ENCODE results near the gene NRG4. TPM values are rescaled to one million over a fixed set of nuclear protein-coding genes. Genes with fewer than 3 reads are reported as not detected.
"Not testable (repeated sequence)": the region's sequence is repeated elsewhere in the genome, so short reads cannot be mapped to it uniquely, and the experiment has no call there.

The NRG4 gene
- total RNA-seq, 1 donor from 2014 or later = 0.36 TPM

- no peaks in the 10 kb centered on the region for H3K4me1 Mint-ChIP-seq
- Histone ChIP-seq H3K79me2 (ENCODE audit: low read depth) (no peaks in the 10 kb centered on the region), H3K9me3 (ENCODE audit: low read depth) (no peaks in the 10 kb centered on the region), H3K9ac (no peak overlapping the region), H4K20me1 (ENCODE audit: low read depth) (no peaks in the 10 kb centered on the region), H3F3A (ENCODE audit: low read depth) (no peaks in the 10 kb centered on the region), H3K4me2 (no peak overlapping the region), H3K4me3 (no peak overlapping the region), H2AFZ (replicated peaks) (no peak overlapping the region), H3K36me3 (no peaks in the 10 kb centered on the region), H3K4me1 (no peaks in the 10 kb centered on the region), H3K27me3 (no peaks in the 10 kb centered on the region), H3K27ac (no peak overlapping the region)
- H3K4me3 Mint-ChIP-seq = no peak overlapping the region
- H3K27ac Mint-ChIP-seq = no peak overlapping the region
- H3K36me3 Mint-ChIP-seq = no peaks in the 10 kb centered on the region
- peaks cover under 1% of the 10 kb centered on the region for H3K27me3 Mint-ChIP-seq (ENCODE audit: insufficient read depth, low read depth)
- peaks cover 4% of the 10 kb centered on the region for H3K9me3 Mint-ChIP-seq
- TF ChIP-seq EZH2phosphoT487 (IDR thresholded peaks at IDR 0.05) (no peak), EZH2 (IDR thresholded peaks at IDR 0.05) (no peak)
- TF ChIP-seq, protein P1, sequence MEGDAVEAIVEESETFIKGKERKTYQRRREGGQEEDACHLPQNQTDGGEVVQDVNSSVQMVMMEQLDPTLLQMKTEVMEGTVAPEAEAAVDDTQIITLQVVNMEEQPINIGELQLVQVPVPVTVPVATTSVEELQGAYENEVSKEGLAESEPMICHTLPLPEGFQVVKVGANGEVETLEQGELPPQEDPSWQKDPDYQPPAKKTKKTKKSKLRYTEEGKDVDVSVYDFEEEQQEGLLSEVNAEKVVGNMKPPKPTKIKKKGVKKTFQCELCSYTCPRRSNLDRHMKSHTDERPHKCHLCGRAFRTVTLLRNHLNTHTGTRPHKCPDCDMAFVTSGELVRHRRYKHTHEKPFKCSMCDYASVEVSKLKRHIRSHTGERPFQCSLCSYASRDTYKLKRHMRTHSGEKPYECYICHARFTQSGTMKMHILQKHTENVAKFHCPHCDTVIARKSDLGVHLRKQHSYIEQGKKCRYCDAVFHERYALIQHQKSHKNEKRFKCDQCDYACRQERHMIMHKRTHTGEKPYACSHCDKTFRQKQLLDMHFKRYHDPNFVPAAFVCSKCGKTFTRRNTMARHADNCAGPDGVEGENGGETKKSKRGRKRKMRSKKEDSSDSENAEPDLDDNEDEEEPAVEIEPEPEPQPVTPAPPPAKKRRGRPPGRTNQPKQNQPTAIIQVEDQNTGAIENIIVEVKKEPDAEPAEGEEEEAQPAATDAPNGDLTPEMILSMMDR (IDR thresholded peaks at IDR 0.05) = no peak
- DNase-seq (ENCODE audit: low spot score) = no peak
Measured at GRCh38 chr15:75989875-75990274, 22.3 kb downstream of the NRG4 start.

GRCh38 chr15:75989045-75989444, 23.2 kb downstream of the NRG4 start:
- H3K27ac ChIP-seq = no peak overlapping the region
- no peak for TF ChIP-seq EZH2 (IDR thresholded peaks at IDR 0.05)
- no peak for TF ChIP-seq EZH2phosphoT487 (IDR thresholded peaks at IDR 0.05)
- TF ChIP-seq, protein P1 (IDR thresholded peaks at IDR 0.05) = no peak
- no peaks in the 10 kb centered on the region for H4K20me1 ChIP-seq (ENCODE audit: low read depth)
- no peaks in the 10 kb centered on the region for H3K4me1 ChIP-seq
- no peaks in the 10 kb centered on the region for H3F3A ChIP-seq (ENCODE audit: low read depth)
- H3K4me2 ChIP-seq = no peak overlapping the region
- H3K79me2 ChIP-seq (ENCODE audit: low read depth) = no peaks in the 10 kb centered on the region
- H3K9me3 ChIP-seq (ENCODE audit: low read depth) = no peaks in the 10 kb centered on the region
- H3K27me3 Mint-ChIP-seq (ENCODE audit: insufficient read depth, low read depth) = no peaks in the 10 kb centered on the region
- no peak overlapping the region for H3K4me3 Mint-ChIP-seq
- peaks cover 3% of the 10 kb centered on the region for H3K9me3 Mint-ChIP-seq
- no peaks in the 10 kb centered on the region for H3K36me3 ChIP-seq
- no peaks in the 10 kb centered on the region for H3K4me1 Mint-ChIP-seq
- H3K4me3 ChIP-seq = no peak overlapping the region
- no peak for DNase-seq (ENCODE audit: low spot score)
- no peak overlapping the region for H3K27ac Mint-ChIP-seq
- H3K36me3 Mint-ChIP-seq = no peaks in the 10 kb centered on the region
- H3K27me3 ChIP-seq = no peaks in the 10 kb centered on the region
- H2AFZ ChIP-seq (replicated peaks) = no peak overlapping the region
- H3K9ac ChIP-seq = no peak overlapping the region

GRCh38 chr15:75985971-75986370, 26.3 kb downstream of the NRG4 start:
- Histone ChIP-seq H2AFZ (replicated peaks) (no peak overlapping the region), H3K9ac (no peak overlapping the region), H3K27me3 (no peaks in the 10 kb centered on the region), H3F3A (ENCODE audit: low read depth) (no peaks in the 10 kb centered on the region), H3K4me1 (no peaks in the 10 kb centered on the region), H3K36me3 (no peaks in the 10 kb centered on the region), H3K4me3 (no peak overlapping the region), H3K79me2 (ENCODE audit: low read depth) (no peaks in the 10 kb centered on the region), H3K4me2 (no peak overlapping the region), H4K20me1 (ENCODE audit: low read depth) (no peaks in the 10 kb centered on the region), H3K9me3 (ENCODE audit: low read depth) (no peaks in the 10 kb centered on the region), H3K27ac (no peak overlapping the region)
- TF ChIP-seq, protein P1 (IDR thresholded peaks at IDR 0.05) = no peak
- no peak for TF ChIP-seq EZH2phosphoT487 (IDR thresholded peaks at IDR 0.05)
- no peak for TF ChIP-seq EZH2 (IDR thresholded peaks at IDR 0.05)
- Mint-ChIP-seq H3K9me3 (no peaks in the 10 kb centered on the region), H3K27ac (no peak overlapping the region), H3K4me3 (no peak overlapping the region), H3K36me3 (no peaks in the 10 kb centered on the region), H3K27me3 (ENCODE audit: insufficient read depth, low read depth) (no peaks in the 10 kb centered on the region), H3K4me1 (no peaks in the 10 kb centered on the region)
- no peak for DNase-seq (ENCODE audit: low spot score)

DNA sequence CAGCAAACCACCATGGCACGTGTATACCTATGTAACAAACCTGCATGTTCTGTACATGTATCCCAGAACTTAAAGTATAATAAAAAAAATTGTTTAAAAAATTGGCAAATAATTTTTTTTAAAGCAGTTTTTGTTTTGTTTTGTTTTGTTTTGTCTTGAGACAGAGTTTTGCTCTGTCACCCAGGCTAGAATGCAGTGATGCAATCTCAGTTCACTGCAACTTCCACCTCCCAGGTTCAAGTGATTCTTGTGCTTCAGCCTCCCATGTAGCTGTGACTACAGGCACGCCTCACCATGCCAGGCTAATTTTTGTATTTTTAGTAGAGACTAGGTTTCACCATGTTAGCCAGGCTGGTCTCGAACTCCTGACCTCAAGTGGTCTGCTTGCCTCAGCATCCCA, 27.5 kb downstream of the NRG4 start:
- H3K4me3 Mint-ChIP-seq; H3K9me3 ChIP-seq (ENCODE audit: low read depth); H3K36me3 Mint-ChIP-seq; DNase-seq (ENCODE audit: low spot score); H3K27ac ChIP-seq; H3K27ac Mint-ChIP-seq; H3K36me3 ChIP-seq; H3K27me3 ChIP-seq; H3K4me1 Mint-ChIP-seq; H3K9me3 Mint-ChIP-seq; H3K27me3 Mint-ChIP-seq (ENCODE audit: insufficient read depth, low read depth); H3K4me2 ChIP-seq; H3F3A ChIP-seq (ENCODE audit: low read depth); H2AFZ ChIP-seq (replicated peaks); H3K4me3 ChIP-seq; H3K79me2 ChIP-seq (ENCODE audit: low read depth); H3K4me1 ChIP-seq; H4K20me1 ChIP-seq (ENCODE audit: low read depth); H3K9ac ChIP-seq: not testable (repeated sequence)
